HG03095 (cell line): Measurements from ENCODE around the gene OR9A4.

Experiments used
- ATAC-seq: cut with Tn5 transposase; IDR thresholded peaks from one replicate; pipeline ENCODE4 v1.9.1; 2021; ENCODE audit warnings: moderate library complexity; ENCODE audit not compliant: unreplicated experiment

OR9A4 gene

GRCh38 chr7:141945356-141945755, 29.2 kb downstream of the OR9A4 start:
- ATAC-seq = no peak

- ATAC-seq = no peak
Observed at GRCh38 chr7:141946796-141947195, 30.6 kb downstream of the OR9A4 start, which contains the start of gene CLEC5A. TSS of gene CLEC5A (minus strand) at chr7:141946974. CDS start at chr7:141946292, 682 bp downstream.

- no peak for ATAC-seq
Observed at GRCh38 chr7:141949021-141949420, 32.8 kb downstream of the OR9A4 start.

- ATAC-seq = no peak
Observed at GRCh38 chr7:141949451-141949850, 33.3 kb downstream of the OR9A4 start.

- ATAC-seq = no peak
Observed at GRCh38 chr7:141949911-141950310, 33.7 kb downstream of the OR9A4 start.

GRCh38 chr7:141950806-141951205, 34.6 kb downstream of the OR9A4 start:
- no peak for ATAC-seq

GRCh38 chr7:141952461-141952860, 36.3 kb downstream of the OR9A4 start:
- ATAC-seq = no peak

GRCh38 chr7:141954334-141954733, 38.1 kb downstream of the OR9A4 start:
- ATAC-seq = no peak

GRCh38 chr7:141956084-141956483, 39.9 kb downstream of the OR9A4 start:
- no peak for ATAC-seq

GRCh38 chr7:141960687-141961422, 44.7 kb downstream of the OR9A4 start:
- ATAC-seq = peak; percentile 95
